Mesothelial cell of epicardium (in vitro differentiated cells): Measurements from ENCODE around the gene NRCAM. TPM values are rescaled to one million over a fixed set of nuclear protein-coding genes. Genes with fewer than 3 reads are reported as not detected.

Source experiments
- DNase-seq, 2 experiments: peaks; one replicate each; pipeline ENCODE4 v3.0.0; 2021; ENCODE audit warnings: low spot score in 2 of 2; ENCODE audit not compliant: unreplicated experiment in 2 of 2
- H3K27ac Mint-ChIP-seq: 2 replicates; pipeline ENCODE4 v1.8.0; 2021; ENCODE audit warnings: mixed read lengths
- H3K27me3 Mint-ChIP-seq: 2 replicates; pipeline ENCODE4 v1.8.0; 2021; ENCODE audit warnings: low read depth, mixed read lengths
- H3K36me3 Mint-ChIP-seq: 2 replicates; pipeline ENCODE4 v1.8.0; 2021; ENCODE audit warnings: mixed read lengths
- H3K4me1 Mint-ChIP-seq: 2 replicates; pipeline ENCODE4 v1.8.0; 2021; ENCODE audit warnings: mixed read lengths
- H3K4me3 Mint-ChIP-seq: 2 replicates; pipeline ENCODE4 v1.8.0; 2021; ENCODE audit warnings: mild to moderate bottlenecking, moderate library complexity, mixed read lengths
- H3K9me3 Mint-ChIP-seq: 2 replicates; pipeline ENCODE4 v1.8.0; 2021; ENCODE audit warnings: mixed read lengths
- CTCF ChIP-seq: fragments of 200-600 bp; sonication (generic); IDR thresholded peaks from one replicate; pipeline ENCODE4 v1.5.0; 2021; ENCODE audit warnings: antibody characterized with exemption; ENCODE audit not compliant: unreplicated experiment
- total RNA-seq: library from RNA; stranded (reverse); gene quantifications from 3 replicates; pipeline ENCODE4 v1.2.1, GENCODE V29; 2021

The NRCAM gene
- total RNA-seq, 1 donor from 2014 or later: 5.7 TPM

- H3K27ac Mint-ChIP-seq: no peak overlapping the region
- H3K4me1 Mint-ChIP-seq: peaks cover 8% of the 10 kb centered on the region
- no peak for TF ChIP-seq CTCF
- H3K27me3 Mint-ChIP-seq: no peaks in the 10 kb centered on the region
- H3K9me3 Mint-ChIP-seq: no peaks in the 10 kb centered on the region
- H3K36me3 Mint-ChIP-seq: no peaks in the 10 kb centered on the region
- DNase-seq: no peak
- H3K4me3 Mint-ChIP-seq: no peak overlapping the region
Observed at GRCh38 chr7:108167460-108167859, 288.8 kb downstream of the NRCAM start.

GRCh38 chr7:108166687-108167086, 289.5 kb downstream of the NRCAM start:
- H3K36me3 Mint-ChIP-seq: no peaks in the 10 kb centered on the region
- peaks cover 8% of the 10 kb centered on the region for H3K4me1 Mint-ChIP-seq

GRCh38 chr7:108165723-108166122, 290.5 kb downstream of the NRCAM start:
- Mint-ChIP-seq H3K4me1 (peaks cover 8% of the 10 kb centered on the region), H3K9me3 (no peaks in the 10 kb centered on the region), H3K27me3 (peaks cover 2% of the 10 kb centered on the region), H3K36me3 (no peaks in the 10 kb centered on the region), H3K4me3 (no peak overlapping the region), H3K27ac (no peak overlapping the region)
- TF ChIP-seq CTCF: no peak
- no peak for DNase-seq

More at GRCh38 chr7:108166687-108167086, 289.5 kb downstream of the NRCAM start:
- H3K27me3 Mint-ChIP-seq: no peaks in the 10 kb centered on the region
- no peak overlapping the region for H3K4me3 Mint-ChIP-seq
- H3K9me3 Mint-ChIP-seq: no peaks in the 10 kb centered on the region
- no peak overlapping the region for H3K27ac Mint-ChIP-seq
- TF ChIP-seq CTCF: no peak
- no peak for DNase-seq

GRCh38 chr7:108164946-108165345, 291.3 kb downstream of the NRCAM start:
- DNase-seq: no peak
- TF ChIP-seq CTCF: peak; percentile 20
- Mint-ChIP-seq H3K36me3 (no peaks in the 10 kb centered on the region), H3K4me1 (peaks cover 8% of the 10 kb centered on the region), H3K27ac (no peak overlapping the region), H3K9me3 (no peaks in the 10 kb centered on the region), H3K4me3 (no peak overlapping the region), H3K27me3 (peaks cover 6% of the 10 kb centered on the region)

DNA sequence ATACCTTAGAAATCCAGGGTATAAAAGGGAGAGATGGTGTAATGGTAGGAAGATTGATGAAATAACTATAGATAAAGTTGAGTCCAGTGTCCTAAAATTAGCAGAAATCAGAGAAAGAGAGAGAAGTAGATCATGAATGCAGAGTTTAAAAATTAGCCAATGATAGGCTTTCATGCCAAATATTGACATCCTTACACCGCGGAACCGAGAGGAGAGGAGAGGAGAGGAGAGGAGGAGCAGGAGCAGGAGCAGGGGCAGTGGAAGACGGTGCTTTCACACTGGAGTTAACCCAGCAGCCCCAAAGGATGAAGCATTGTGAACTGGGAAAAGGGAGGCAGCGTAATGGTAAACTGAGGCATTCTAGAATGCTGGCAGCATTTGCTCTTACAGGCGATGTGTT, 291.9 kb downstream of the NRCAM start:
- no peaks in the 10 kb centered on the region for H3K9me3 Mint-ChIP-seq
- H3K4me3 Mint-ChIP-seq: no peak overlapping the region
- H3K36me3 Mint-ChIP-seq: no peaks in the 10 kb centered on the region
- no peak for DNase-seq
- no peak for TF ChIP-seq CTCF
- H3K27me3 Mint-ChIP-seq: peaks cover 11% of the 10 kb centered on the region
- H3K27ac Mint-ChIP-seq: no peak overlapping the region
- peaks cover 8% of the 10 kb centered on the region for H3K4me1 Mint-ChIP-seq

DNA sequence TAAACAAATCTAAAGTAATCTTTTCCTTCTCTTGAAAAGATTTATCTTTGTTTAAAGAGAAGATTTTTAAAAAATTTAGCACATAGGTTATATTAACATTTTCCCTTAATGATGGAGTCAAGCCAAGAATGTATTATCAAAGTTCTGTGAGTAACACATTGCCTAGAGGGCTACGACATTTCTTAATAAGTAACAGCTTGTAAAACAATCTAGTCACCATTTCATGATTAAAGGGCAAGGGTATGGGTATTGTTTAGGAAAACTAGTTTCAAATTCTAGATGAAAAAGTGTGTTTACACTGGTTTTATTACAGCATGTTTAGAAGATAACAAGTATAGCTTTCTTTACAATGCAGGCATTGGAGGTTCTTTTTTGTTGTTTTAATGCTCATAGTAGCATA, 297.5 kb downstream of the NRCAM start:
- H3K27me3 Mint-ChIP-seq: peaks cover 19% of the 10 kb centered on the region
- H3K9me3 Mint-ChIP-seq: no peaks in the 10 kb centered on the region
- no peak overlapping the region for H3K4me3 Mint-ChIP-seq
- H3K4me1 Mint-ChIP-seq: no peaks in the 10 kb centered on the region
- no peak for DNase-seq
- TF ChIP-seq CTCF: no peak
- H3K36me3 Mint-ChIP-seq: no peaks in the 10 kb centered on the region
- no peak overlapping the region for H3K27ac Mint-ChIP-seq
